ENCODE results near the gene PFKP.

Gene PFKP

DNA sequence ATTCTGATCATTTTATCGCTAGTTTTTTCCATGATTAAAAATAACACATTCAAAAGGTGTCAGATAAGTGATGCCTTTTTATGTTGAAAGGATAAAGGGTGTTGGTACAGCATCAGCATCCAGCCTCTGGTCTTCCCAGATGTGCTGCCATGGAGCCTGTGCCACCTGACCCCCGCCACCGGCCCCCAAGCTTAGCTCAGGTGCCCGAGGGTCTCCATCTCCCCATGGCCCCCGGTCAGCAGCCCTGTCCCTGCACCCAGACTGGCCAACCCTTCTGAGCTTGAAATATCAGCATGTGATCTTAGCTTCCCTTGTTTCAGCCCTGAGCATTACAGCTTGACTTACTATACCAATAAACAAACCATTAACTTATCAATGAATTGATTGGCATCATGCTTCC lies 24.6 kb downstream of the PFKP start:
- DNase-seq (ENCODE audit: insufficient read length, low spot score) (no peak), FAIRE-seq (no peak)
- TF ChIP-seq POLR2A (IDR thresholded peaks at IDR 0.05; ENCODE audit: low read depth, low read length), result no peak

GRCh38 chr10:3093996-3094395 lies 26.6 kb downstream of the PFKP start:
- DNase-seq (ENCODE audit: insufficient read length, low spot score) (no peak), FAIRE-seq (no peak)
- no peak for TF ChIP-seq POLR2A (IDR thresholded peaks at IDR 0.05; ENCODE audit: low read depth, low read length)

DNA sequence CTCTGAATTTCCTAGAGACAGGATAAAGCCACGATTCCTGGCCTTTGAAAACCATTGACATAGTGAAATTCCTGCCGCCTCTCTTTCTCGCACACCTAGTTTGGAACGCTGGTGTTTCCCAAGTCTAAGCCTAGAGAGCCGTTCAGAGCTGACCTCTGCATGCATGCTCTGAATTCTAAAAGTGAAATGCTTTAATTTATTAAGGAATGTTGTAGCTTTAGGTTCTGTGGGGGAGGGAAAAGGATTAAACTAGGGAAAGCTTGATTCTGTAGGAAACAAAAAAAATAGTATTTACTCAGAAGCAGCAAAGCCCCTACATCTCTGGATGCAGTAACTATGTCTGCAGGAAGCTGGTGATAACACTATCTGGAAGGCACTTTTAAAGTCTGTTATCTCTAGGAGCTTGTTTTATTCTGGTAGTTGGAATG lies 27.3 kb downstream of the PFKP start:
- FAIRE-seq (no peak), DNase-seq (ENCODE audit: insufficient read length, low spot score) (no peak)
- no peak for TF ChIP-seq POLR2A (IDR thresholded peaks at IDR 0.05; ENCODE audit: low read depth, low read length)

GRCh38 chr10:3095373-3096139 lies 28.2 kb downstream of the PFKP start:
- DNase-seq (ENCODE audit: insufficient read length, low spot score) (no peak), FAIRE-seq (no peak)
- TF ChIP-seq POLR2A (IDR thresholded peaks at IDR 0.05; ENCODE audit: low read depth, low read length), result no peak

DNA sequence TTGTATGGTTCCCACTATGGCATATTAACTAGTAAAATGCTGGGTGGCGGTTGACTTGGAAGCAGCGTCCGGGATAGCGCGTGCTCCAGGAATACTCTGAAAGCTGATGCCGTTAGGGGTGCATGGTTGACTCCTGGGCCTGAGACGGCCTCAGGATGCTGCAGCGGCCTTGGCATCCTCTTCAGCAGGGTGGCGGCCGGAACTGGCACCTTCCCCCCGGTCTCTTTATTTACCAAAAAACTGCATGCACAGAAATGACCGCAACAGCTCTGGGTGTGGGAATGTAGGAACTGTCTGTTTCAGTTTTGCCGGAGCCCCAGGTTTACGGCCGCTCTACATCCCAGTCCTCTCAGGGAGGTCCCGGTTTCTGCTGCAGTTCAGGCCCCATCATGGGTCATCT lies 28.8 kb downstream of the PFKP start:
- no peak for FAIRE-seq
- no peak for DNase-seq (ENCODE audit: insufficient read length, low spot score)

GRCh38 chr10:3097160-3097559 lies 29.8 kb downstream of the PFKP start:
- FAIRE-seq (no peak), DNase-seq (ENCODE audit: insufficient read length, low spot score) (no peak)
- no peak for TF ChIP-seq POLR2A (IDR thresholded peaks at IDR 0.05; ENCODE audit: low read depth, low read length)

More for the DNA sequence above, 28.8 kb downstream of the PFKP start:
- TF ChIP-seq POLR2A (IDR thresholded peaks at IDR 0.05; ENCODE audit: low read depth, low read length), result no peak

GRCh38 chr10:3098689-3099088 lies 31.3 kb downstream of the PFKP start:
- DNase-seq (ENCODE audit: insufficient read length, low spot score), result no peak
- TF ChIP-seq POLR2A (IDR thresholded peaks at IDR 0.05; ENCODE audit: low read depth, low read length), result no peak
- FAIRE-seq, result no peak

- no peak for TF ChIP-seq POLR2A (IDR thresholded peaks at IDR 0.05; ENCODE audit: low read depth, low read length)
- no peak for DNase-seq (ENCODE audit: insufficient read length, low spot score)
- no peak for FAIRE-seq
Observed at GRCh38 chr10:3099291-3100092, 32.1 kb downstream of the PFKP start.

GRCh38 chr10:3100093-3100792 lies 32.9 kb downstream of the PFKP start:
- FAIRE-seq (no peak), DNase-seq (ENCODE audit: insufficient read length, low spot score) (no peak)
- no peak for TF ChIP-seq POLR2A (IDR thresholded peaks at IDR 0.05; ENCODE audit: low read depth, low read length)

DNA sequence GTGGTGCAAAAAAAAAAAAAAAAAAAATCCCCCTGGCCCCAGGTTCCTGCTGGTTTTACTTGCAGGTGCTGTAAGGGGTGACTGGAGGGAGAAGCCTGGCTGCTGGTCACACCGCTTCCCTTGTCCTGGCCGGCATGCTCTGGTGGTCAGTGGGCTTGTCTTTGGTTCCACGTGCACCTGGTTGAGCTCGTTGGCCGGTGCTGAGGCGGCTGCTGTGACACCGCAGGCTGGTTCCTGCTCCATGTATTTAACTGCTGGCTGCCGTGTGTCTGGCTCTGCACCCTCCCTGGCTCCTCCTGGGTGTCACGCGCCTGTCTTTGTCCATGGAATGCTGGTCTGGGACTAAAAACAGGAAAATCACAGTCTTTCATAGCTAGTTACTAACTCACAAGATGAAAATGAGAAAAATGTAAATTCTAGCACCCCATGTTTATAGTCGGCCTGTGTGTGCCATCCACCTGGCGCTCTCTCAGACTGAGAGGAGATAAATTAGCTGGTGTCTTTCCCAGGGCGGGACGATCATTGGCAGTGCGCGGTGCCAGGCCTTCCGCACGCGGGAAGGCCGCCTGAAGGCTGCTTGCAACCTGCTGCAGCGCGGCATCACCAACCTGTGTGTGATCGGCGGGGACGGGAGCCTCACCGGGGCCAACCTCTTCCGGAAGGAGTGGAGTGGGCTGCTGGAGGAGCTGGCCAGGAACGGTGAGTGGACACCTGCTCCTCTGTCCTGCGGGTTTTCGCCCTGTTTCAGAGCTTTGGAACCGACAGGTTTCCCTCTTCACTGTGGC lies 33.7 kb downstream of the PFKP start:
- FAIRE-seq, result no peak
- no peak for DNase-seq (ENCODE audit: insufficient read length, low spot score)
- no peak for TF ChIP-seq POLR2A (IDR thresholded peaks at IDR 0.05; ENCODE audit: low read depth, low read length)

- TF ChIP-seq POLR2A (IDR thresholded peaks at IDR 0.05; ENCODE audit: low read depth, low read length), result no peak
- no peak for DNase-seq (ENCODE audit: insufficient read length, low spot score)
- no peak for FAIRE-seq
Observed at GRCh38 chr10:3102720-3103427, 35.5 kb downstream of the PFKP start.

GRCh38 chr10:3103646-3104045 lies 36.3 kb downstream of the PFKP start:
- no peak for TF ChIP-seq POLR2A (IDR thresholded peaks at IDR 0.05; ENCODE audit: low read depth, low read length)
- FAIRE-seq (no peak), DNase-seq (ENCODE audit: insufficient read length, low spot score) (no peak)
